ENCODE data around the gene FAM200A. TPM values are rescaled to one million over a fixed set of nuclear protein-coding genes. Genes with fewer than 3 reads are reported as not detected.
"Not testable (repeated sequence)": the region's sequence is repeated elsewhere in the genome, so short reads cannot be mapped to it uniquely, and the experiment has no call there.

FAM200A gene
- total RNA-seq, 1 donor from 2014 or later = 4.2 TPM

DNA sequence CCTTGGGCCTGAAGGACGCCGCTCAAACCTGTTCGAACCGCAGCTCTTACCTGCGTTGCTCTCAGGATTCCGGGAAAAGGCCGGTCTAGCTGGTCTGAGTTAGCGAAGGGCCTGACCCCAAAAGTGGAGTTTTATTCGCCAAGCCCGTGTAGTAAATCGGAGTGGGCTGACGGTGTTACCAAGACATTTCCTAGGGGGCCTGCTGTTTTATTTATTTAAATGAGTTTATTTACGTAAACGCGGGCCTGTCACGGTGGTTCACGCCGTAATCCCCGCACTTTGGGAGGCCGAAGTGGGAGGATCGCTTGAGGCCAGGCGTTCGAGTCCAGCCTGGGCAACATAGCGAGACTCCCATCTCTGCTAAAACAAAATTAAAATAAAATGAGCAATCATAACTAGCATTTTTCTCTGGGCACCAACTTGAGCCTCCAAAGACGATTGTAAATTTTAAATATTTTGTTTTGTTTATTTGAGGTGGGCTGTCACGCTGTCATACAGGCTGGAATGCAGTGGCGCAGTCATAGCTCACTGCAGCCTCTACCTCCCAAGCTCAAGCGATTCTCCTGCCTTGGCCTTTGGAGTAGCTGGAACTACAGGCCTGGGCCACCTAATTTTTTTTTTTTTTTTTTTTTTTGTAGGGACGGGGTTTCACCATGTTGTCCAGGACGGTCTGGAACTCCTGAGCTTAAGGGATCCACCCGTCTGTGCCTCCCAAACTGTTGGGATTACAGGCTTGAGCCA lies 7.4 kb upstream of the FAM200A start:
- intact Hi-C loops (cut with micrococcal nuclease) = loop anchor here (2.0 to 10.0 kb wide), 6 partner anchors 57 to 1145 kb away; partner anchors contain the start of genes AP4M1, MCM7, MEPCE and POP7

DNA sequence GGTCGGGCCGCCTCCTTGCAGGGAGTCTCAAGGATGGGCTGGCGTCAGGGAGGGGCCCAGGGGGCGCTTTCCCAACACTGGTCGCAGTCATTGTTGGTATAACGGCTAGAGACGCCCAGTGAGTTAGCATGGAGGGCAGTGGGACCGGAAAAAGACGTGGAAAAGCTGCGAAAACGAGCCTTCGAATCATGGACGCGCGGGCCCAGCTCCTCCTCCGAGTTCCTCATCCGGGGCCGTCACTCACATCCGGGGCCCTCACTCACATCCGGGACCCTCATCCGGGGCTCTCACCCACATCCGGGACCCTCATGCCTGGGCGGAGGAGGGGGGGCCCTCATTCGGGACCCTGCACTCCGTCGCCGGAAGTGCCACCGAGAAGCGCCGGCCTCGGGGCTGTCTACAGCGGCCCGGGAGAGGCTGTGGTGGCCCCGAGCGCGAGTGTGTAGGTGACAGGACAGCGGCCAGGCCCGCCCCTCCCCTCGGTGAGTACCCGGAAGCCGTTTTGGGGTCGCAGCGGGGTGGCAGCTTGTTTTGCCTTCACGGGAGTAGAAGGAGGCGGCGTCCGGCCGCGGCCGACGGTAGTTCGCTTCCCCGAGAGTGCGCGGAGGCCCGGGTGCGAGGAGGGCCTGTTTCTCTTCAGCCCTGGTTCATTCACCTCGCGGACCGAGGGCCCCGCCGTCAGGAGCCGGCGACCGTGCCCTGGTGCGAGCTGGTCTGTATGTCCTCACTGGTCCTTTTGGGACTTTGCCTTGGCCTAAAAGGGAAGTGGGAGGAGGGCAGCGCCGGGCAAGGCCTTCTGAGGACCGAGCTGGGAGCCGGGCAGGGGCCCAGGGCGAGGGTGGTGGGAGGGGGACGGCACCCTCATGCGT lies 6.6 kb upstream of the FAM200A start, which contains the start of gene ZNF655:
Gene ZNF655 (plus strand): TSS at position 337 of the 869 bp plus-strand sequence. CDS start 1,918 bp downstream, outside the sequence.
- intact Hi-C loops (cut with micrococcal nuclease) = loop anchor here (1.0 to 10.0 kb wide), 13 partner anchors 53 to 1146 kb away; partner anchors contain the start of genes AP4M1, ATP5MF, BUD31 and MCM7

DNA sequence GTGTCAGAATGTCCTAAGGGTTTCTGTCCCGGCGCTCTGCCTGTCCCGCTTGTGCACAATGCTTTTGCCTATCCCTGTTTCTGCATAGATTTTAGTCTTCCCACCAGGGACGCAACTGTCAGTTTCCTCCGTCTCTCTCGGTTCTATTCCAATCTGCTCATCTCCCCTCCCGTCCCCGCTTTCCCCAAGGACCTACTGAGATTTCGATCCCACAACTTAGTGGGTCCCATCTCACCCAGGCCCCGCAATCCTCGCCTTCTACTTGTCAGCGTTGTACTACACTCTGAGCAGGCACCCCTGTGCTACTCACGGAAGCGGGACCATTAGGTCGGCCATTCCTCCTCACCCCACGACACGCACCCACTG lies 6.0 kb upstream of the FAM200A start:
- intact Hi-C loops (cut with micrococcal nuclease) = loop anchor here (1.0 to 10.0 kb wide), 14 partner anchors 53 to 1147 kb away; partner anchors contain the start of genes AP4M1, ATP5MF, BUD31 and MCM7

DNA sequence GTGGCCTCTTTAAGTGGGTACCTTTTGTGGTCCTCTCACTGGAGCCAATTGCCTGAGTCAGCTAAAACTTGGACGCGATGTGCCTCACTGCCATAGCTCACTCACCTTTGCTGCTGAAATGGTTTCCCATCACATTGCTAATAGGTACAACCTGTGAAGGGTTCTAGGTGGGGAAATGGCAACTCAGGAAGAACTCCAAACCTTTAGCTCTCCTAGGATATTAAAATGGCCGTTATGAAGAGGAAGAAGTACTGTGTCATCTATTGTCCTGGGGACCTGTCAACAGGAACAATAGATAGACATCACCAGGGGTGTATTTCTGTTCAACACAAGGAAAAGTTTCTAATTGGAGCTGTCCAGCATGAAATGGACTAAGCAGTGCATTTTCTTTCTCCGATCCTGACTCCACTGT lies 5.3 kb upstream of the FAM200A start:
- intact Hi-C loops (cut with micrococcal nuclease) = loop anchor here (1.0 to 10.0 kb wide), 5 partner anchors 231 to 1148 kb away; partner anchors contain the start of genes AP4M1, MCM7, POP7 and SMURF1

DNA sequence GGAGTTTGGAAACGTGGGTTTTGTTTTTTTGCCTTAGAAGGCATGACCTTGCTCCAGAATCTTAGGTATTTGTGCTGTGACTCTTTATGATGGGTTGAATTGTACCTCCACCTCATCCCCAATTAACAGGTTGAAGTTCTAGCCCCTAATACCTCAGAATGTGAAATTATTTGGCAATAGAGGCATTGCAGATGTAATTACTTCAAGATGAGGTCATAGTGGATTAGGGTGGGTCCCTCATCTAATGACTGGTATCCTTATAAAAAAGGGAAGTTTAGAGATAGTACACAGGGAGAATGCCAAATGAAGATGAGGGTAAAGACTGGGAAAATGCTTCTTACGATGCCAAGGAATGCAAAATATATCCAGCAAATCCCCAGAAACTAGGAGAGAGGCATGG lies 3.0 kb upstream of the FAM200A start:
- intact Hi-C loops (cut with micrococcal nuclease) = loop anchor here (5.0 to 10.0 kb wide), 4 partner anchors 413 to 1150 kb away; partner anchors contain the start of genes AP4M1, MCM7, POP7 and SMURF1

DNA sequence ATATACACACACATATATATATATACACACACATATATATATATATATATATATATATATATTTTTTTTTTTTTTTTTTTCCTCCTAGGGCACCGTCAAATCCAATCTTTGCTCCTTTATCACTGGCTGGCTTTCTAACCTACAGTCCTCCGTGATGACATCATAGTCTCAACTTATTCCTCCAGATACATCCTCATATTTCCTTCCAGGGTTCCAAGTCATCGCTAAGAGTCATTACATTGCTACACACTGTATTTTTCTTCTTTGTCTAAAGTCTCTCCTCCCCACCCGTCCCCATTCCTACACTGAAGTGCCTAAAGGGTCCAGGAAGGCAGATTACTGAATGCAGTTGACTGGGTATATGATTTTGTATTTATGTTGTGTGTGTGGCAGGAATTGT lies 1.1 kb upstream of the FAM200A start:
- intact Hi-C loops (cut with micrococcal nuclease) = loop anchor here (10.0 kb wide), 2 partner anchors 462 to 1152 kb away; partner anchors contain the start of genes POP7 and ZKSCAN1

DNA sequence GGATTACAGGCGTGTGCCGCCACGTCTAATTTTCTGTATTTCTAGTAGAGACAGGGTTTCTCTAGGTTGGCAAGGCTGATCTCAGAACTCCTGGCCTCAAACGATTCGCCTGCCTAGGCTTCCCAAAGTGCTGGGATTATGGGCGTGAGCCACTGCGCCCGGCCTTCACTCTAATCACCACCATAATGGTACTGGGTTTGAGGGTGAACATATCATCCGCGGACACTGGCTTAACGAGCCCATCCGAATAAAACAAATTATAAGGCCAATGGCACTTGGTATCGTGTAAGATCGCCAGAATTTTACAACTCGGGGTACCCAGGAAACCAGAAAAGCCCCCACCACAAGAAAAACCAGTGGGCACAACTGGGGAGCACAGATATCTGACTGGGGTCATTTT lies 580 bp downstream of the FAM200A start:
- intact Hi-C loops (cut with micrococcal nuclease) = loop anchor here (10.0 kb wide), 2 partner anchors 463 to 1153 kb away; partner anchors contain the start of genes POP7 and ZKSCAN1

DNA sequence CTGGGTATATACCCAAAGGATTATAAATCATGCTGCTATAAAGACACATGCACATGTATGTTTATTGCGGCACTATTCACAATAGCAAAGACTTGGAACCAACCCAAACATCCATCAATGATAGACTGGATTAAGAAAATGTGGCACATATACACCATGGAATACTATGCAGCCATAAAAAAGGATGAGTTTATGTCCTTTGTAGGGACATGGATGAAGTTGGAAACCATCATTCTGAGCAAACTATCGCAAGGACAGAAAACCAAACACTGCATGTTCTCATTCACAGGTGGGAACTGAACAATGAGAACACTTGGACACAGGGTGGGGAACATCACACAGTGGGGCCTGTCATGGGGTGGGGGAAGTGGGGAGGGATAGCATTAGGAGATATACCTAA lies 2.4 kb downstream of the FAM200A start:
- intact Hi-C loops (cut with micrococcal nuclease) = not testable (repeated sequence)

DNA sequence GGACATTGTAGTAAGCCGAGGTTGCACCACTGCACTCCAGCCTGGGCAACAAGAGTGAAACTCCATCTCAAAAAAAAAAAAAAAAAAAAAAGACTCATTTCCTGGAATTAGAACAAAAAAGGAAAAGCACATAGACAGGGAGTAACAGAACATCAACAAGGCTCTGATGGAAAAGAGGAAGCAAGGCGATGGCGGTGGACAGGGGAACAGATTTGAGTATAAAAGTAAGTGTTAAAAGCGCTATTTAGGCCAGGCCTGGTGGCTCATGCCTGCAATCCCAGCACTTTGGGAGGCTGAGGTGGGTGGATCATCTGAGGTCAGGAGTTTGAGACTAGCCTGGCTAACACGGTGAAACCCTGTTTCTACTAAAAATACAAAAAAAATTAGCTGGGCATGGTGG lies 6.6 kb downstream of the FAM200A start:
- intact Hi-C loops (cut with micrococcal nuclease) = not testable (repeated sequence)

DNA sequence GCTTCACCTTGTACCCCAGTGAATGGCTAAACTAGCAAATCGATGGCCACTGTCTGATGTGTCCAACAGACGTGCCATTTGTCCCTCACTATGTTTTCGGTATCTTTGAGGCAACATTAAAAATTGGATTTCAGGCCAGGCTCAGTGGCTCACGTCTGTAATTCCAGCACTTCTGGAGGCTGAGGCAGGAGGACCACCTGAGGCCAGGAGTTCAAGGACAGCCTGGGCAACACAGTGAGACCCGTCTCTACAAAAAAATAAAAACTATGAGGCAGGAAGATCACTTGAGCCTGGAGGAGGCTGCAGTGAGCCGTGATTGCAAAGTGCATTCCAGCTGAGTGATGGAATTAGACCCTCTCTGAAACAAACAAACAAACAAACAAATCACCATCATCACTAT lies 8.0 kb downstream of the FAM200A start:
- intact Hi-C loops (cut with micrococcal nuclease) = no loop called here

DNA sequence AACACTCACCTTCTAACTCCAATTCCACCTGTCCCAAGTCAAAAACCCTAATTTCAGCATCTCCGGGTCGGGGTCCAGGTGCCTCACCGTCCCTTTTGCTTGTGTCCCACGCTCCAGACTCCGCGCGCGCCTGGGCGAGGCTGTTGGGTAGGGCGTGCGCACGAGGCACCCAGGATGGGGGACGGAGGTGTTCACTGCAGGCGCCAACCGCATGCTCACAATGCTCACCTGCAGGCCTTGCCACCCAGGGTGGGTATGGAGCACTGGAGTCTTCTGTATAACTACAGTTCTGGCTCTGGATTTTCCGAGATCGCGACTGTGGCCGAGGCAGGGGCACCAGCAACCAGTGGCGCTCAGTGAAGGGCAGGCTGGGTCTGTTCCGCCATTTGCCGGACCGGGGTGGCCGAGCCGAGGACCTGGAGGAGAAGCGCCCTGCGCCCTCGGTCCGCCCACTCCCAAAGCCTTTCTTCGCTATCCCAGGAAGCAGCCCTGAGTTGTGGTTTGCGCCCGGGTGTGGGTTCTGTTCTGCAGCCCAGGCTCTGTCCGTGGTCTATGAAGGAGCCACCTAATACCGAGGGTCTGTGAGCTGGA lies 8.7 kb downstream of the FAM200A start:
- intact Hi-C loops (cut with micrococcal nuclease) = no loop called here

DNA sequence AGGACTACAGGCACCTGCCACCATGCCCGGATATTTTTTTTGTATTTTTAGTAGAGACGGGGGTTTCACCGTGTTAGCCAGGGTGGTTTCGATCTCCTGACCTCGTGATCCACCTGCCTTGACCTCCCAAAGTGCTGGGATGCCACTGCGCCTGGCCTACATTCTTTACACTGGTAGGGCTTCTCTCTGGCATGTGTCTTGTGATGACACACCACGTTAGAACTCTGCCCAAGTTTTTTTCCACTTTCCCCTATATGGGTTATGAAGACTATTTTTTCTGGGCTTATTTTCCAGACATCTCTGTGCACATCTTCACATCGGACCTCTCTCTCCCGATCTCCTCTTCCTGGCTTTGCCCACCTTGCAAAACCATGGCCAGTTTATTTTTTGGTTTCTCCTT lies 10.7 kb downstream of the FAM200A start:
- intact Hi-C loops (cut with micrococcal nuclease) = no loop called here

DNA sequence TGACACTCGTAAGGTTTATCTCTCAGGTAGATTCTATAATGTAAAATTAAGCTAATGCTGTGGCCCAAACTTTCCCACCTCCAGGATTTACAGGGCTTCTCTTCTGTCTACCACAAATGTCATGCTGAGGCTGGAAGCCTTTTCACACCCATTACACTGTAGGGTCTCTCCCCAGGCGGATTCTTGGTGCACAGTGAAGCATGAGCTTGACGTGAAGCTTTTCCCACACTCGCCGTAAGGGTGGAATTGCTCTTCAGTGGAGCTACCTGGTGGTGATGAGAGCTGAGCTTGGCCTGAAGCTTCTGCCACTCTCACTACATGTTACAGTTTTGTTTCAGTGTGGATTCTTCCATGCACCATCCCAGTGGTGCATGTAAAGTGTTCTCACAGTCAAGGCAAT lies 11.4 kb downstream of the FAM200A start:
- intact Hi-C loops (cut with micrococcal nuclease) = no loop called here

DNA sequence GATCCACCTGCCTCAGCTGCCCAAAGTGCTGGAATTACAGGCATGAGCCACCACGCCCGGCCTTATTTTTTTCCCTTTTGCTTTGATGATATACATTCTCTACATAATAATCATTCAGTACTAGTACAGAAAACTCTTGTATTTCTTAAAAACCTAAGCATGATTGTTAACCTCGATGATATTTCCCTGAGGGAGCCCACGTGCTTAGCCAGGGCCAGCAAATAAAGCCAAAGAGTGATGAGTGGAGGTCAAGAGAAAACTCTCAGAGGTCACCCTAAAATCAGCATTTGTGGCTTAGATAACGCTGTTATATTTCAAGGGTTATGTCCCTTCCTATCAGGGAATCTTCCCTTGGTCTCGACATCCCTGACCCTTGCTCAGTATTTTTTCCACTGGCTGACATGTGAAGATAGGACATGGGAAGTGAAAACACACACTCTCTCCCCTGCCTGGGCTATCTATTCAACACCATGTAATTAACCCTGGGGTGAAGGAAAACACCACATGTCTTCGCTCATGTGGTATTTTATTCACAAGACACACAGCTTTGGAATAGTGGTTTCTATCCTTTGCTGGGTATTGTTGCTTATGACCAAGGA lies 12.6 kb downstream of the FAM200A start:
- intact Hi-C loops (cut with micrococcal nuclease) = no loop called here

DNA sequence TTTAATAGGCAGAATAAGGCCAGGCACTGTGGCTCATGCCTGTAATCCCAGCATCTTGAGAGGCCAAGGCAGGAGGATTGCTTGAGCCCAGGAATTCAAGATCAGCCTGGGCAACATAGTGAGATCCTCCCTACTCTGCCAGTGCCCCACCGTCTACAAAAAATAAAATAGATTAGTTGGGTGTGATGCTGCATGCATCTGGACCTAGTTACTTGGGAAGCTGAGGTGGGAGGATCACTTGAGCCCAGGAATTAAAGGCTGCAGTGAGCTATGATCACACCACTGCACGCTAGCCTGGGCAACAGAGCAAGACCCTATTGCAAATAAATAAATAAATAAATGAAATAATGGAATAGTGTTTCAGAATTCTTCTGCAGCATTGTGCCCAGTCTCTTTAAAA lies 16.2 kb downstream of the FAM200A start:
- intact Hi-C loops (cut with micrococcal nuclease) = no loop called here

DNA sequence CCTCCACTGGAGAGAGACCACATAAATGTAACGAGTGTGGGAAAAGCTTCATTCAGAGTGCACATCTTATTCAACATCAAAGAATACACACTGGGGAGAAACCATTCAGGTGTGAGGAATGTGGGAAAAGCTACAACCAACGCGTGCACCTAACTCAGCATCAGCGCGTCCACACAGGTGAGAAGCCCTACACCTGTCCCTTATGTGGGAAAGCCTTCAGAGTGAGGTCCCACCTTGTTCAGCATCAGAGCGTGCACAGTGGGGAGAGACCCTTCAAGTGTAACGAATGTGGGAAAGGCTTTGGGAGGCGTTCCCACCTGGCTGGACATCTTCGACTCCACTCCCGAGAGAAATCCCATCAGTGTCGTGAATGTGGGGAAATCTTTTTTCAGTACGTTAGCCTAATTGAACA lies 20.6 kb downstream of the FAM200A start:
- intact Hi-C loops (cut with micrococcal nuclease) = no loop called here

DNA sequence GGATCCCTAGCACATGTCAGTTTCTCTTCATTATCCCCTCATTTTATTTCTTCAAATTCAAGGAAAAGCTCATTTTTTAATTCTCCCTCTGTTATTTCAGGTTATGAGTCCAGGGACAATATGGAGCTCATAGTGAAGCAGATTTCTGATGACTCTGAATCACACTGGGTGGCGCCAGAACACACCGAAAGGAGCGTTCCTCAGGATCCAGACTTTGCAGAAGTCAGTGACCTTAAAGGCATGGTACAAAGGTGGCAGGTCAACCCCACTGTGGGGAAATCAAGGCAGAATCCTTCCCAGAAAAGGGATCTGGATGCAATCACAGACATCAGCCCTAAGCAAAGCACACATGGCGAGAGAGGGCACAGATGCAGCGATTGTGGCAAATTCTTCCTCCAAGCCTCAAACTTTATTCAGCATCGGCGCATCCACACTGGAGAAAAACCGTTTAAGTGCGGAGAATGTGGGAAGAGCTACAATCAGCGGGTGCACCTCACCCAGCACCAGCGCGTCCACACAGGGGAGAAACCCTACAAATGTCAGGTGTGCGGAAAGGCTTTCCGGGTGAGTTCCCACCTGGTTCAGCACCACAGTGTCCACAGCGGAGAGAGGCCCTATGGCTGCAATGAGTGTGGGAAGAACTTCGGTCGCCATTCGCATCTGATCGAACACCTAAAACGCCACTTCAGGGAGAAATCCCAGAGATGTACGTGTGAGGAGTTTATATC lies 26.0 kb downstream of the FAM200A start:
- intact Hi-C loops (cut with micrococcal nuclease) = no loop called here

DNA sequence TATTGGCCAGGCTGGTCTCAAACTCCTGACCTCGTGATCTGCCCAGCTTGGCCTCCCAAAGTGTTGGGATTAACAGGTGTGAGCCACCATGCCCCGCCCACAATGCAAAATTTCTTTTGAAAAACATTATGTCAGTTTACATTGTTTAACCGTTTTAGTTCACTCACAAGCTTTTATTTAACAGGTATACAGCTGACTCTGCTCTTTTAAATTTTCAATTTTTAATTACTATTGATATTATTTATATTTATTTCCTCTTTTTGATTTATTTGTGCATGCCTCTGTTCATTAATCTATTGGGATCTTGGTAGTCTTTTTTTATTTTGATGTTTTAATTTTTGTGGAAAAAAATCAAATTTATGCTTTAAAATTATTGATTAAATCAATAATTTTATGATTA lies 30.5 kb downstream of the FAM200A start:
- intact Hi-C loops (cut with micrococcal nuclease) = no loop called here

DNA sequence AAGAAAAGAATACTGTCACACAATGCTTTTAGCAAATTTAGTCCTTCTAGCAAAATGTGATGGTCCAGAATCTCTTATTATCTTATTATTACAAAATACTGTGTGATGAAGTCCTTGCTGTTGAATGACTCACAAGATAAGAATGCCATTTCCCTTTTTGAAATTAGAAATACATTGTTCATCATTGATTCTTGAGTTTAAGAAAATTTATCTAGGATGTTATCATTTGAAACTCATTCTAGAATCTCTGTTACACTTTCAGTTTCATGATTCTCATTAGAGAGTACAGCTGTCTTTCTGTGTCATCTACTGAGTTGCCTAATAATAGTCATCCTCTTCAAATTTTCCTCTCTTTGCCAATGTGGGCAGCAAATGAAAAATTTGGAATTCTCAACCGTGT lies 37.9 kb downstream of the FAM200A start:
- intact Hi-C loops (cut with micrococcal nuclease) = no loop called here

DNA sequence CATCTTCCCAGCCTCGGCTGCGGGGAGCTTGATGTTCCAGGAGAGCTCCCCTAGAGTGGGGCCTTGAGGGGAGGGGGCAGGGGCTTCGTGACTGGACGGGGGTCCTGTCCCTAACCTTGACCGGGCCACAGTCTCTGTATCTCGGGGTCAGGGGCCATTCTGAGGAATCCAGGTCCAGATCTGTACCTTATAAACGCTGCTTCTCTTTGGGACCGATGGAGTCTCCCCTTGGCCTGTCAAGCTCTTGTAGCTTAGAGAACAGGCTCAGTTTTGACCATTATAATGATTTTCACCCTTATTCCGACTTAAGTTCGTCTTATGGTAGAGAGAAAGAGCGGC lies 46.6 kb downstream of the FAM200A start:
- intact Hi-C loops (cut with micrococcal nuclease) = loop anchor here (1.0 to 10.0 kb wide), 5 partner anchors 47 to 490 kb away; partner anchors contain the start of genes FAM200A, ZNF655 and ZSCAN25
